Type B pancreatic cell (in vitro differentiated cells): ENCODE results near the gene HMCES. TPM values are rescaled to one million over a fixed set of nuclear protein-coding genes. Genes with fewer than 3 reads are reported as not detected.
A peak's percentile ranks its signal among the peaks of the same experiment; 100 is the strongest.

Source experiments
- DNase-seq: peaks from one replicate; pipeline ENCODE4 v3.0.0; 2021; ENCODE audit warnings: mixed read lengths; ENCODE audit not compliant: unreplicated experiment; ENCODE audit errors: extremely low spot score
- H3K27ac Mint-ChIP-seq: 2 replicates; pipeline ENCODE4 v1.8.0; 2021; ENCODE audit warnings: mild to moderate bottlenecking, mixed read lengths
- H3K27me3 Mint-ChIP-seq: 2 replicates; pipeline ENCODE4 v1.8.0; 2021; ENCODE audit warnings: mixed read lengths
- H3K36me3 Mint-ChIP-seq: 2 replicates; pipeline ENCODE4 v1.8.0; 2021; ENCODE audit warnings: mixed read lengths
- H3K4me1 Mint-ChIP-seq: one replicate; pipeline ENCODE4 v1.8.0; 2021; ENCODE audit warnings: mixed read lengths; ENCODE audit not compliant: unreplicated experiment
- H3K4me3 Mint-ChIP-seq: 2 replicates; pipeline ENCODE4 v1.8.0; 2021; ENCODE audit warnings: mild to moderate bottlenecking, mixed read lengths
- H3K9me3 Mint-ChIP-seq: 2 replicates; pipeline ENCODE4 v1.8.0; 2021; ENCODE audit warnings: mixed read lengths
- total RNA-seq: library from RNA; stranded (reverse); gene quantifications from 2 replicates; pipeline ENCODE4 v1.2.1, GENCODE V29; 2021; ENCODE audit warnings: low replicate concordance
- TF ChIP-seq, protein P1 (sequence below): fragments of 200-600 bp; sonication (generic); conservative IDR thresholded peaks from 2 replicates; pipeline ENCODE4 v1.5.0; 2021; ENCODE audit warnings: antibody characterized with exemption, mild to moderate bottlenecking

Gene HMCES
- total RNA-seq, 1 donor from 2014 or later = 34.9 TPM

DNA sequence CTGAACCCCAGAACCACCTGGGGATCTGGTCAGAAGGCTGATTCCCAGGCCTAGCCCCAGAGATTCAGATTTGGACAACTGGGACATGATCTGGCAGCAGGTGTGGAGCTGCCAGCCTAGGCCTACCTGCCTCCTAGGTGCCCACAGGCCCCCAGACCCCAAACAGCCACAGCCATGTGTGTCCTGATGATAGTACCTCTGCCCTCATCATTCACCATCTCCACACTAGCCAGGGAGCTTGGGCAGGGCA lies 34.7 kb downstream of the HMCES start:
- H3K9me3 Mint-ChIP-seq = no peaks in the 10 kb centered on the region
- peaks cover 3% of the 10 kb centered on the region for H3K36me3 Mint-ChIP-seq
- peaks cover 7% of the 10 kb centered on the region for H3K4me1 Mint-ChIP-seq
- peak overlapping the region; percentile 90 for H3K4me3 Mint-ChIP-seq
- TF ChIP-seq, protein P1, sequence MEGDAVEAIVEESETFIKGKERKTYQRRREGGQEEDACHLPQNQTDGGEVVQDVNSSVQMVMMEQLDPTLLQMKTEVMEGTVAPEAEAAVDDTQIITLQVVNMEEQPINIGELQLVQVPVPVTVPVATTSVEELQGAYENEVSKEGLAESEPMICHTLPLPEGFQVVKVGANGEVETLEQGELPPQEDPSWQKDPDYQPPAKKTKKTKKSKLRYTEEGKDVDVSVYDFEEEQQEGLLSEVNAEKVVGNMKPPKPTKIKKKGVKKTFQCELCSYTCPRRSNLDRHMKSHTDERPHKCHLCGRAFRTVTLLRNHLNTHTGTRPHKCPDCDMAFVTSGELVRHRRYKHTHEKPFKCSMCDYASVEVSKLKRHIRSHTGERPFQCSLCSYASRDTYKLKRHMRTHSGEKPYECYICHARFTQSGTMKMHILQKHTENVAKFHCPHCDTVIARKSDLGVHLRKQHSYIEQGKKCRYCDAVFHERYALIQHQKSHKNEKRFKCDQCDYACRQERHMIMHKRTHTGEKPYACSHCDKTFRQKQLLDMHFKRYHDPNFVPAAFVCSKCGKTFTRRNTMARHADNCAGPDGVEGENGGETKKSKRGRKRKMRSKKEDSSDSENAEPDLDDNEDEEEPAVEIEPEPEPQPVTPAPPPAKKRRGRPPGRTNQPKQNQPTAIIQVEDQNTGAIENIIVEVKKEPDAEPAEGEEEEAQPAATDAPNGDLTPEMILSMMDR = no peak
- DNase-seq = no peak
- H3K27ac Mint-ChIP-seq = peak overlapping the region; percentile 88
- H3K27me3 Mint-ChIP-seq = no peaks in the 10 kb centered on the region

DNA sequence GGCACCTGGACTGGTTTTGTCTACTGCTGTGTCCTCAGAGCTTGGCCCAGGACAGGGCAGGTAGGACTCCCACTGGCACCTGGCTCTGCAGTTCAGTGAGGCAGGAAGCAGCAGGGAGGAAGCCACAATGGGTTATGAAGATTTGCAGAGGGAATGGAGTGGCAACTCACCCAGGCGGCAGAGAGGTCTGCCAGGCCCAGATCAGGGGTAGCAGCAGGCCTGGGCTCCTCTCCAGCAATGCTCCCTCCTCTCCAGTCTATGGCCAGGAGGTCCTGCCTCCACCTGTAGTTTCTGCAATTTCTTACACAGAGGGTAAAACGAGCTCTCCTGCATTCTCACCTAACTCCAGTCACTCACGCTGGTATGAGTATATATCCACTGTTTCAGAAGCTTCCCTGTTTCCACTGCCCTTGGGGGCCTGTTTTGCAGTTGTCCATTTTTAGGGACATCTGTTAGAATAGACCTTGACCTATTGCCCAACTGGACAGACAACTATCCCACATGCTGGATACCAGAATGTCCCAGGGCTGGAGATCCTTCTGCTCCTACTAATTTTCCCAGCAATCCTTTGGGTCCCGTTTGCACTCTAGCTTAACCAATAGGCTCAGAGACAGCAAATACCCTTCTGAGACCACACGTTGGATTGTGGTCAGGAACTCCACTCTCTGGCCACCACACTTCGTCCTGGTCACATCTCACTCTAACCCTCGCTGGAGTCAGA lies 35.2 kb downstream of the HMCES start:
- peaks cover 3% of the 10 kb centered on the region for H3K36me3 Mint-ChIP-seq
- DNase-seq = peak; percentile 69
- no peaks in the 10 kb centered on the region for H3K9me3 Mint-ChIP-seq
- peaks cover 7% of the 10 kb centered on the region for H3K4me1 Mint-ChIP-seq
- peak overlapping the region; percentile 79 for H3K27ac Mint-ChIP-seq
- TF ChIP-seq, protein P1 = no peak
- no peaks in the 10 kb centered on the region for H3K27me3 Mint-ChIP-seq
- peak overlapping the region; percentile 90 for H3K4me3 Mint-ChIP-seq

DNA sequence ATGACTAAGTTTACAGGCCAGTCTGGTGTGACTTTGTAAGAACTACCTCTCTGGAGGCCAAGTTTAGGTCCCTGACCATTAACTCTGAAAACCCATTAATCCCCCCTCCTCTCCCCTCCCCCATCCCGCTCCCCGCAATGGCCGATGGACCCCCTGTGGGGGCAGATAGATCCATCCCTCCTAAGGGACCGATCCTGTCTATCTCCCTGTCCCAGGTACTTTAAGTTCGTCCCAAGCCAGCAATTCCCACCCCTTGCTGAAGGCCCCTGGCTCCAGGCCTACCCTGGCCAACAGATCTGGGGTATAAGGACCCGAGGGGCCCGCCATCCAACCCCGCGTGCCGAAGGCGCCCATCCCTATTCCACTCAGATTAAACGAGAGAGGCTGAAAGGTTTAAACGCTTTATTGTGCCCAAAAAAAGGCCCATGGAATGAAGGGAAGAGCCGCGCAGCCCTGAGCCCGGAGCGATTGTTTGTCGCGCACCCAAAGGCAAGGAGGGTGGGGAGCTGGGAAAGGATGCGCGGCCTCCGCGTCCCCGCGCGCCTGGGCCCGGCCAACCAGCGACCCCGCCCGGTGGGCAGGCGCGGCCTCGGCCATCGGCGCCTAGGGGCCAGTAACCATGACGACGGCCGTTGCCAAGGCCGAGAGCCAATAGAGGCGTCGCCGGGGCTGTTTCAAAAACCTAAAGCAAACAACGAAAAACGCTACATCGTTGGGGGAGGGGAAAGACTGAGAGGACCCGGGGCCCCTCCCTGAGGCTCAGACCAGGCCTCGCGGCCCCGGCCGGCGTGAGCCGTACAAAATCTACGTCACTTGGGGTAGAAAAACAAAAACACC lies 35.9 kb downstream of the HMCES start:
- Mint-ChIP-seq H3K36me3 (peaks cover 3% of the 10 kb centered on the region), H3K9me3 (no peaks in the 10 kb centered on the region), H3K4me1 (peaks cover 7% of the 10 kb centered on the region), H3K4me3 (peak overlapping the region; percentile 90), H3K27me3 (no peaks in the 10 kb centered on the region), H3K27ac (peak overlapping the region; percentile 79)
- TF ChIP-seq, protein P1 = no peak
- peak; percentile 93 for DNase-seq

DNA sequence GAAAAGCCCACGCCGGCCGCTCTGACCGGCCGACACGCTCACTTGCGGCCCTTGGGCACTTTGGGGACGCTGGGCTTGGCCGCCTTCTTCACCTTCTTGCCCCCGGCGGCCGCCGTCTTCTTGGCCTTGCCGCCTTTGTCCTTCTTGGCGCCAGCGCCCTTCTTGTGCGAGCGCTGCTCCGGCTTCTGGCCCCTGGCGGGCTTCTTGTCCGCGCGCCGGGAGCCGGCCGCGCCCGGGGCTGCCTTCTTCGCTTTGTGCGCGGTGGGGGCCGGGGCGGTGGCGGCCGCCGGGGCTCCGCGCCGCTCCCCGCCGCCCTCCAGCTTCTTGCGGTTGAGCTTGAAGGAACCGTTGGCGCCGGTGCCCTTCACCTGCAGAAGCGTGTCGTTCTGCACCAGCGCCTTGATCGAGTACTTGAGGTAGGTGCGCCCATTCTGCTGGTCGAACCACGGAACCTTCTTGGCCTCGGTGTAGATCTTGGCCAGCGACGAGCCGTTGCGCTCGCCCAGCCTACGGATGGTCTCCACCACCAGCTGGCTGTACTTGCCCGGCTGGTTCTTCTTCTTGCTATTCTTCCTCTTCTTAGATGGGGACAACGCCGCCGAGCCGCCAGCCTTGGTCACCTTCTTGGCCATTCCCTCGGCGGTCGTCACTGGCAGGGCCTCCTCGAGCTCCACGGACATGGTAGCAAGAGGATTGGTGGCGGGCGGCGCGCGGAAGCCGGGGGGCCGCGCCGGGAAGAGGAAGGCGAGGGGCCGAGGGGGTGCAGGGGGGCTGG lies 36.7 kb downstream of the HMCES start:
- H3K4me1 Mint-ChIP-seq = peaks cover 7% of the 10 kb centered on the region
- peak; percentile 71 for DNase-seq
- no peaks in the 10 kb centered on the region for H3K27me3 Mint-ChIP-seq
- TF ChIP-seq, protein P1 = no peak
- H3K9me3 Mint-ChIP-seq = no peaks in the 10 kb centered on the region
- H3K36me3 Mint-ChIP-seq = peaks cover 3% of the 10 kb centered on the region
- H3K4me3 Mint-ChIP-seq = peak overlapping the region; percentile 95
- peak overlapping the region; percentile 89 for H3K27ac Mint-ChIP-seq

DNA sequence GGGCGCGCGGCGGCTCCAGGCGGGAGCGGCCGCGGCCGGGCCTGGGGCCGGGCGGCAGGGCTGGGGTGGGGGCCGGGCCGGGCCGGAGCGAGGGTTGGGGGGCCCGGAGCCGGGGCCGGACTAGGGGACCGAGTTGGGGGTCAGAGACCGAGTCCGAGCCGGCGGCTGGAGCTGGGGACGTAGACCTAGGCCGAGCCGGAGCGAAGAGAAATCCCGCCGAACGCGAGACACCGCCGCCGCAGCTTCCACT lies 37.3 kb downstream of the HMCES start:
- TF ChIP-seq, protein P1 = no peak
- no peaks in the 10 kb centered on the region for H3K27me3 Mint-ChIP-seq
- peaks cover 7% of the 10 kb centered on the region for H3K4me1 Mint-ChIP-seq
- H3K4me3 Mint-ChIP-seq = peak overlapping the region; percentile 85
- no peaks in the 10 kb centered on the region for H3K9me3 Mint-ChIP-seq
- DNase-seq = no peak
- peak overlapping the region; percentile 89 for H3K27ac Mint-ChIP-seq
- H3K36me3 Mint-ChIP-seq = peaks cover 3% of the 10 kb centered on the region
